ENCODE data around the gene ARID1B.

ARID1B gene

GRCh38 chr6:157186785-157187181 is 409.6 kb downstream of the ARID1B start:
- DNase-seq (ENCODE audit: low read depth) = no peak

- DNase-seq (ENCODE audit: low read depth) = no peak
These were observed 410.3 kb downstream of the ARID1B start for GRCh38 chr6:157187182-157188083.

- no peak for DNase-seq (ENCODE audit: low read depth)
These were observed 411.0 kb downstream of the ARID1B start for GRCh38 chr6:157188213-157188612.

GRCh38 chr6:157193443-157193996 is 416.3 kb downstream of the ARID1B start:
- DNase-seq (ENCODE audit: low read depth) = no peak

GRCh38 chr6:157194110-157194509 is 416.9 kb downstream of the ARID1B start:
- no peak for DNase-seq (ENCODE audit: low read depth)

- DNase-seq (ENCODE audit: low read depth) = no peak
These were observed 417.5 kb downstream of the ARID1B start for GRCh38 chr6:157194643-157195042.

- DNase-seq (ENCODE audit: low read depth) = no peak
These were observed 419.2 kb downstream of the ARID1B start for GRCh38 chr6:157196391-157196790.

GRCh38 chr6:157198425-157199279 is 421.5 kb downstream of the ARID1B start:
- no peak for DNase-seq (ENCODE audit: low read depth)

GRCh38 chr6:157200117-157200516 is 422.9 kb downstream of the ARID1B start:
- DNase-seq (ENCODE audit: low read depth) = no peak

GRCh38 chr6:157200611-157201010 is 423.4 kb downstream of the ARID1B start:
- no peak for DNase-seq (ENCODE audit: low read depth)

- no peak for DNase-seq (ENCODE audit: low read depth)
These were observed 423.9 kb downstream of the ARID1B start for GRCh38 chr6:157201083-157201482.

- DNase-seq (ENCODE audit: low read depth) = no peak
These were observed 426.1 kb downstream of the ARID1B start for GRCh38 chr6:157203312-157203744.

GRCh38 chr6:157203764-157204163 is 426.6 kb downstream of the ARID1B start:
- no peak for DNase-seq (ENCODE audit: low read depth)

- no peak for DNase-seq (ENCODE audit: low read depth)
These were observed 428.5 kb downstream of the ARID1B start for GRCh38 chr6:157205473-157206358.

GRCh38 chr6:157206359-157206815 is 429.2 kb downstream of the ARID1B start:
- no peak for DNase-seq (ENCODE audit: low read depth)

- no peak for DNase-seq (ENCODE audit: low read depth)
These were observed 430.4 kb downstream of the ARID1B start for GRCh38 chr6:157207521-157208076.

- DNase-seq (ENCODE audit: low read depth) = no peak
These were observed 432.8 kb downstream of the ARID1B start for GRCh38 chr6:157209865-157210530.

- DNase-seq (ENCODE audit: low read depth) = no peak
These were observed 433.8 kb downstream of the ARID1B start for GRCh38 chr6:157210954-157211353.

- DNase-seq (ENCODE audit: low read depth) = no peak
These were observed 434.7 kb downstream of the ARID1B start for GRCh38 chr6:157211603-157212455.

- no peak for DNase-seq (ENCODE audit: low read depth)
These were observed 436.2 kb downstream of the ARID1B start for GRCh38 chr6:157213426-157213825.

Data from HS-27A (cell line).